Tibial artery (tissue), 4 donors: ENCODE measurements around the gene OR52N2.

Experiments
- DNase-seq, 2 donors: peaks; one replicate each; pipeline ENCODE4 v3.0.0-alpha.2; 2019
- H3K27ac ChIP-seq, 2 donors: fragments of 200-600 bp; sonication (generic) in 1 of 2; 1 replicate in 1 of 2; 2 replicates in 1 of 2; pipeline ENCODE4 v1.5.1; 2018 to 2019; ENCODE audit warnings: mild to moderate bottlenecking in 1 of 2
- H3K27me3 ChIP-seq, 2 donors: fragments of 200-600 bp; sonication (generic) in 1 of 2; one replicate each; pipeline versions ENCODE4 v1.5.1 to v1.6.0; 2016 to 2019
- H3K36me3 ChIP-seq, 3 donors: fragments of 200-600 bp; sonication (generic) in 2 of 3; one replicate each; pipeline ENCODE4 v1.5.1; 2016 to 2019; ENCODE audit warnings: mild to moderate bottlenecking in 2 of 3
- H3K4me1 ChIP-seq, 4 donors: fragments of 200-600 bp; sonication (generic) in 2 of 4; 1 replicate in 3 of 4; 2 replicates in 1 of 4; pipeline ENCODE4 v1.5.1; 2016 to 2019
- H3K4me3 ChIP-seq, 2 donors: fragments of 200-600 bp; sonication (generic) in 1 of 2; 1 replicate in 1 of 2; 2 replicates in 1 of 2; pipeline ENCODE4 v1.5.1; 2018 to 2019; ENCODE audit warnings: mild to moderate bottlenecking in 2 of 2
- H3K9me3 ChIP-seq, 3 donors: fragments of 200-600 bp; sonication (generic) in 1 of 3; one replicate each; pipeline ENCODE4 v1.5.1; 2016 to 2019
- intact Hi-C: fragments of 100-400 bp; cut with DNase I; formaldehyde crosslinking; loops from one replicate; pipeline ENCODE4 v1.15.0; 2023; ENCODE audit warnings: low total_unique reads
- TF ChIP-seq, protein P1 (sequence below), 2 experiments: fragments of 200-600 bp in 1 of 2; fragments of 450-650 bp in 1 of 2; IDR thresholded peaks; one replicate each; pipeline ENCODE4 v1.5.1; 2017 to 2019; ENCODE audit warnings: antibody characterized with exemption in 2 of 2, mild to moderate bottlenecking in 1 of 2, moderate library complexity in 1 of 2

OR52N2 gene

DNA sequence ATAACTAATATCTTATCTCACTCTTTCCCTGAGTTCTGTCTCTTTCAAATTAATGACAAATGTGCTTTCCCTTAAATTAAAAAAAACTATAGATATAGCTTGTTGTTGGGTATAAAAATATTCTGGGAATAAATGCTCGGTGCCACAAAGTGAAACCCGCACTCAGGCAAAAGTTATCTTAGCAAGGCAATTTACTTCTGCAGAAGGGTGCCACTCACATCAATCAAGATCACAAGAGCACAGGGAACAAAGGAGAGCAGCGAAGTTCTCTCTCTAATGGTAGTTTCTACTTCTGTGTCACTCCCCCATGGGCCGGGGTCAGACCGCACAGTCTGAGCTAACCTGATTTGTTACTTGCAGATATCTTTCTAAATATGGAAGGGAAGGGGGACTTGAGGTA lies 4.7 kb upstream of the OR52N2 start:
- no peak for DNase-seq
- TF ChIP-seq, protein P1, sequence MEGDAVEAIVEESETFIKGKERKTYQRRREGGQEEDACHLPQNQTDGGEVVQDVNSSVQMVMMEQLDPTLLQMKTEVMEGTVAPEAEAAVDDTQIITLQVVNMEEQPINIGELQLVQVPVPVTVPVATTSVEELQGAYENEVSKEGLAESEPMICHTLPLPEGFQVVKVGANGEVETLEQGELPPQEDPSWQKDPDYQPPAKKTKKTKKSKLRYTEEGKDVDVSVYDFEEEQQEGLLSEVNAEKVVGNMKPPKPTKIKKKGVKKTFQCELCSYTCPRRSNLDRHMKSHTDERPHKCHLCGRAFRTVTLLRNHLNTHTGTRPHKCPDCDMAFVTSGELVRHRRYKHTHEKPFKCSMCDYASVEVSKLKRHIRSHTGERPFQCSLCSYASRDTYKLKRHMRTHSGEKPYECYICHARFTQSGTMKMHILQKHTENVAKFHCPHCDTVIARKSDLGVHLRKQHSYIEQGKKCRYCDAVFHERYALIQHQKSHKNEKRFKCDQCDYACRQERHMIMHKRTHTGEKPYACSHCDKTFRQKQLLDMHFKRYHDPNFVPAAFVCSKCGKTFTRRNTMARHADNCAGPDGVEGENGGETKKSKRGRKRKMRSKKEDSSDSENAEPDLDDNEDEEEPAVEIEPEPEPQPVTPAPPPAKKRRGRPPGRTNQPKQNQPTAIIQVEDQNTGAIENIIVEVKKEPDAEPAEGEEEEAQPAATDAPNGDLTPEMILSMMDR (IDR thresholded peaks at IDR 0.05) = no peak
- intact Hi-C loops = loop anchor here (10.0 kb wide), 1 partner anchor 329 kb away; no protein-coding TSS in a partner anchor
- no peaks in the 10 kb centered on the region for H3K36me3 ChIP-seq
- H3K4me3 ChIP-seq = no peak overlapping the region
- H3K4me1 ChIP-seq = peaks cover 0 to 9% (median 2%) of the 10 kb centered on the region in 4 donors
- peaks cover 0 to 2% of the 10 kb centered on the region in 2 donors for H3K27me3 ChIP-seq
- no peak overlapping the region for H3K27ac ChIP-seq
- no peaks in the 10 kb centered on the region for H3K9me3 ChIP-seq

DNA sequence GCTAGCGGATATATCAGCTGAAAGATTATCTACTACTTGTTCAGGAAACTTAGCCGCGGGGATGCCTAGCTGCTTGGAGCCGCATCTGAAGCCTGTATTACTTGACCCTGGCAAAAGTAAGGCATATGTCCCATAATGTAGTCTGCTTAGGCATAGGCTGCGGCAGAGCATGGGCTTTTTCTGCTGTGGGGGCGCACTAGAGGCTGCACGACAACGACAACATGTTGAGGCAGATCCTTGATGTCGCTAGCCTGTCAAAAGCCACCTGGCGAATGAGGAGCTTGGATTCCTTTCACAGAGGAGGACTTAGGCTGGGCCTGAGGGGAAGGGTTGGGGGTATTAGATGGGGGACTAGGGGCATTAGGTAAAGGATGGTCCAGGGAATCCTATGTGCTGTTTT lies 1.1 kb upstream of the OR52N2 start:
- Histone ChIP-seq H3K27ac (no peak overlapping the region), H3K27me3 (peaks cover 0 to 6% of the 10 kb centered on the region in 2 donors), H3K4me1 (peaks cover 0 to 9% (median 4%) of the 10 kb centered on the region in 4 donors), H3K9me3 (no peaks in the 10 kb centered on the region), H3K36me3 (no peaks in the 10 kb centered on the region), H3K4me3 (no peak overlapping the region)
- intact Hi-C loops = loop anchor here (10.0 kb wide), 1 partner anchor 333 kb away; no protein-coding TSS in a partner anchor
- TF ChIP-seq, protein P1 (IDR thresholded peaks at IDR 0.05) = no peak
- no peak for DNase-seq

DNA sequence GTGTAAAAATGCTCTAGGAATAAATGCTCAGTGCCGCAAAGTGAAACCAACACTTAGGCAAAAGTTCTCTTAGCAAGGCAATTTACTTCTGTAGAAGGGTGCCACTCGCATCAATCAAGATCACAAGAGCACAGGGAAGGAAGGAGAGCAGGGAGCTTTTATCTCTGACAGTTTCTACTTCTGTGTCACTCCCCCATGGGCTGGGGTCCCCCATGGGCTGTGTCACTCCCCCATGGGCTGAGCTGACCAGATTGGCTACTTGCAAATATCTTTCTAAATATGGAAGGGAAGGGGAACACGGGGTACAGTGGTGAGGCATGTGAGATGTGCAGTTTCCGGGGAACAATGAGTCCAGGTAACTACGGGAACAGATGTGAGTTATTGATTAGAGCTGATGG lies 397 bp downstream of the OR52N2 start:
- Histone ChIP-seq H3K9me3 (no peaks in the 10 kb centered on the region), H3K27me3 (peaks cover 0 to 6% of the 10 kb centered on the region in 2 donors), H3K27ac (no peak overlapping the region), H3K36me3 (no peaks in the 10 kb centered on the region), H3K4me1 (peaks cover 0 to 9% (median 4%) of the 10 kb centered on the region in 4 donors), H3K4me3 (peak overlapping the region; percentile 35 to 37)
- TF ChIP-seq, protein P1 (IDR thresholded peaks at IDR 0.05) = no peak
- intact Hi-C loops = loop anchor here (10.0 kb wide), 1 partner anchor 334 kb away; no protein-coding TSS in a partner anchor
- no peak for DNase-seq

DNA sequence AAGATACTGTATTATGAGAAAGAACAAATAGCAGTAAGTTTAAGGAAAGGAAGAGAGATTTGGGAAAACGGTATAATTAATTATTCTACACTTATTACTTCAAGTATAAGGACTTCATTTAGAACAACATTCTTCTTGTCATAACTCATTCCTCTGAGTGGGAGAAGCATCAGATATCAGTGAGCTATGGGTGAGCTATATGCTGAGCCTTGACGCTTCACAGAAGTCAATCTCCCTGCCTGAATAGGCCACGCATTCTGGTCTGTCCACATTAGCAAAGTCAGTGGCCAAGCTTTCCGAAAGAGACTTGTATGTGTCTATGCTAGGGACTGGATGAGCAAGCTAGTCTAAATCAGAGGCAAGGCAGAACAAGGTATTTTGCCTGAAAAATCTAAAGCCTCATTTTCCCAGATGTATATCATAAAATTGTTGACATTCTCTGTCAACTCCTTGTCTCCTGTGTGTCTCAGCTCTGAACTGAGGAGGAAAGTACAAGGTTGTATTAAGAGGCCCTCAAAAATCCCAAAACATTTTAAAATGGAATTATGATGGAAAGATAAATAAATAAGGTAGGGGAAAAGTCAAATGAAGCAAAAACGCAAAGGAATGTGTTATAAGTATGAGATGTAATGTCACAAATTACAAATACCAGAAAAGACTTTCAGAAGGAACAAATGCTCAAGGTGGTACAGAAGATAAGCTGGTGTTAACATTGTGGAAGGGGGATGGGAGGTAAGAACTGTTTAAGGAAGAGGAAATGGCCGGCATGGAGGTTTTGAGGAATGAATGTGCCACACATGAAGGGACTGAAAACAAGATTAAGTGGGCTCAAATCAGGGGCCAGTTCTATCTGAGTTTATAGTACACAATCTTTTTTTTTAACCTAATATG lies 1.4 kb downstream of the OR52N2 start:
- Histone ChIP-seq H3K9me3 (no peaks in the 10 kb centered on the region), H3K27me3 (peaks cover 0 to 6% of the 10 kb centered on the region in 2 donors), H3K4me3 (no peak overlapping the region), H3K4me1 (peaks cover 0 to 9% (median 4%) of the 10 kb centered on the region in 4 donors), H3K27ac (no peak overlapping the region), H3K36me3 (no peaks in the 10 kb centered on the region)
- intact Hi-C loops = loop anchor here (10.0 kb wide), 1 partner anchor 335 kb away; no protein-coding TSS in a partner anchor
- TF ChIP-seq, protein P1 (IDR thresholded peaks at IDR 0.05) = no peak
- DNase-seq = no peak

DNA sequence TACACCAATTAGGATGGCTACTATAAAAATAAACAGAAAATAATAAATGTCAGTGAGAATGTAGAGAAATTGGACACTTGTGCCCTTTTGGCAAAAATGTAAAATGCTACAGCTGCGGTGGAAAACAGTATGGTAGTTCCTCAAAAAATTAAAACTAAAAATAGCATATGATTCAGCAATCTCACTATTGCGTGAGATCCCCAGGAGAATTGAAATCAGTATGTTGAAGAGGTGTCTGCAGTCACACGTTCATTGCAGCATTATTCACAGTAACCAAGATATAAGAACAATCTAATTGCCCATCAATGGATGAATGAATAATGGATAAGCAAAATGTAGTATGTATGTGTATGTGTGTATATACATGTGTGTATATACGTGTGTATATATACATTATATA lies 6.8 kb downstream of the OR52N2 start:
- H3K4me1 ChIP-seq = no peaks in the 10 kb centered on the region
- no peaks in the 10 kb centered on the region for H3K36me3 ChIP-seq
- H3K4me3 ChIP-seq = no peak overlapping the region
- no peaks in the 10 kb centered on the region for H3K27me3 ChIP-seq
- TF ChIP-seq, protein P1 (IDR thresholded peaks at IDR 0.05) = no peak
- intact Hi-C loops = no loop called here
- no peak overlapping the region for H3K27ac ChIP-seq
- H3K9me3 ChIP-seq = no peaks in the 10 kb centered on the region
- no peak for DNase-seq
